Lower leg skin (tissue), 3 donors: Measurements from ENCODE around the gene C22orf23.

Source experiments
- CTCF ChIP-seq, 3 donors: fragments of 450-650 bp; IDR thresholded peaks; one replicate each; pipeline ENCODE4 v1.5.1; 2016; ENCODE audit warnings: antibody characterized with exemption in 3 of 3, mild to moderate bottlenecking in 3 of 3, moderate library complexity in 2 of 3
- POLR2A ChIP-seq, 2 donors: fragments of 450-650 bp; IDR thresholded peaks; one replicate each; pipeline ENCODE4 v1.6.1; 2016 to 2017; ENCODE audit warnings: antibody characterized with exemption in 2 of 2, mild to moderate bottlenecking in 1 of 2, moderate library complexity in 1 of 2

GRCh38 chr22:37932821-37933578 lies 20.4 kb downstream of the C22orf23 start:
- TF ChIP-seq POLR2A (IDR thresholded peaks at IDR 0.05) (no peak), CTCF (IDR thresholded peaks at IDR 0.05) (no peak)
